Astrocyte (in vitro differentiated cells and primary cell): ENCODE results near the gene TCEANC. TPM values are rescaled to one million over a fixed set of nuclear protein-coding genes. Genes with fewer than 3 reads are reported as not detected.
"Not testable (repeated sequence)": the region's sequence is repeated elsewhere in the genome, so short reads cannot be mapped to it uniquely, and the experiment has no call there.

ENCODE experiments used
- DNase-seq: peaks from one replicate; pipeline ENCODE4 v3.0.0-alpha.2; 2010; ENCODE audit warnings: low read depth
- FAIRE-seq: peaks from 2 replicates; lab custom pipeline; 2011; peaks lifted over from hg19 to GRCh38; lab: Jason Lieb, UNC
- H2AFZ ChIP-seq: 2 replicates; pipeline ENCODE4 v1.6.0; 2012; ENCODE audit warnings: low read depth, low read length, inconsistent platforms
- H3K27ac ChIP-seq: 2 replicates; pipeline ENCODE4 v1.5.1; 2011; ENCODE audit warnings: low read depth, low read length, inconsistent platforms
- H3K27me3 ChIP-seq: 2 replicates; pipeline ENCODE4 v1.6.0; 2011; ENCODE audit warnings: low read length, inconsistent platforms; ENCODE audit not compliant: insufficient read depth
- H3K36me3 ChIP-seq: 2 replicates; pipeline ENCODE4 v1.5.1; 2011; ENCODE audit warnings: low read length, inconsistent platforms; ENCODE audit not compliant: insufficient read depth
- H3K4me1 ChIP-seq: 2 replicates; pipeline ENCODE4 v1.5.1; 2011; ENCODE audit warnings: low read length, inconsistent platforms; ENCODE audit not compliant: insufficient read depth
- H3K4me2 ChIP-seq: 2 replicates; pipeline ENCODE4 v1.6.0; 2012; ENCODE audit warnings: low read length, inconsistent platforms
- H3K4me3 ChIP-seq: 2 replicates; pipeline ENCODE4 v1.5.1; 2011; ENCODE audit warnings: low read depth, mild to moderate bottlenecking, low read length, inconsistent platforms; ENCODE audit not compliant: insufficient read depth
- H3K79me2 ChIP-seq: 2 replicates; pipeline ENCODE4 v1.6.0; 2012; ENCODE audit warnings: mild to moderate bottlenecking, low read length, inconsistent platforms; ENCODE audit not compliant: insufficient read depth
- H3K9ac ChIP-seq: 2 replicates; pipeline ENCODE4 v1.6.0; 2012; ENCODE audit warnings: mild to moderate bottlenecking, low read length, inconsistent platforms
- H3K9me3 ChIP-seq: 2 replicates; pipeline ENCODE4 v1.5.1; 2012; ENCODE audit warnings: low read depth, mild to moderate bottlenecking, low read length, inconsistent platforms; ENCODE audit not compliant: insufficient read depth
- H4K20me1 ChIP-seq: 2 replicates; pipeline ENCODE4 v1.6.0; 2012; ENCODE audit warnings: low read length, inconsistent platforms; ENCODE audit not compliant: insufficient read depth
- H3K27ac Mint-ChIP-seq: one replicate; pipeline ENCODE4 v1.8.0; 2021; ENCODE audit warnings: mild to moderate bottlenecking, mixed read lengths; ENCODE audit not compliant: unreplicated experiment
- H3K27me3 Mint-ChIP-seq: one replicate; pipeline ENCODE4 v1.8.0; 2021; ENCODE audit warnings: low read depth, mixed read lengths; ENCODE audit not compliant: unreplicated experiment
- H3K36me3 Mint-ChIP-seq: one replicate; pipeline ENCODE4 v1.8.0; 2021; ENCODE audit warnings: low read depth, mixed read lengths; ENCODE audit not compliant: unreplicated experiment
- H3K4me1 Mint-ChIP-seq: one replicate; pipeline ENCODE4 v1.8.0; 2021; ENCODE audit warnings: low read depth, mixed read lengths; ENCODE audit not compliant: unreplicated experiment
- H3K4me3 Mint-ChIP-seq: one replicate; pipeline ENCODE4 v1.8.0; 2021; ENCODE audit warnings: mild to moderate bottlenecking, moderate library complexity, mixed read lengths; ENCODE audit not compliant: unreplicated experiment
- H3K9me3 Mint-ChIP-seq: one replicate; pipeline ENCODE4 v1.8.0; 2021; ENCODE audit warnings: mild to moderate bottlenecking, mixed read lengths; ENCODE audit not compliant: unreplicated experiment
- CTCF ChIP-seq: IDR thresholded peaks from 2 replicates; pipeline ENCODE4 v1.5.1; 2011; ENCODE audit warnings: low read depth, mild to moderate bottlenecking, inconsistent platforms, low read length, moderate library complexity; ENCODE audit not compliant: insufficient read depth
- EZH2 ChIP-seq: IDR thresholded peaks from 2 replicates; pipeline ENCODE4 v1.6.1; 2012; ENCODE audit warnings: mild to moderate bottlenecking, low read length, inconsistent platforms; ENCODE audit not compliant: insufficient read depth
- total RNA-seq: library from RNA; stranded (reverse); gene quantifications from 2 replicates; pipeline ENCODE4 v1.2.1, GENCODE V29; 2021

Gene TCEANC
- total RNA-seq, 1 donor from 2014 or later: 1.0 TPM

DNA sequence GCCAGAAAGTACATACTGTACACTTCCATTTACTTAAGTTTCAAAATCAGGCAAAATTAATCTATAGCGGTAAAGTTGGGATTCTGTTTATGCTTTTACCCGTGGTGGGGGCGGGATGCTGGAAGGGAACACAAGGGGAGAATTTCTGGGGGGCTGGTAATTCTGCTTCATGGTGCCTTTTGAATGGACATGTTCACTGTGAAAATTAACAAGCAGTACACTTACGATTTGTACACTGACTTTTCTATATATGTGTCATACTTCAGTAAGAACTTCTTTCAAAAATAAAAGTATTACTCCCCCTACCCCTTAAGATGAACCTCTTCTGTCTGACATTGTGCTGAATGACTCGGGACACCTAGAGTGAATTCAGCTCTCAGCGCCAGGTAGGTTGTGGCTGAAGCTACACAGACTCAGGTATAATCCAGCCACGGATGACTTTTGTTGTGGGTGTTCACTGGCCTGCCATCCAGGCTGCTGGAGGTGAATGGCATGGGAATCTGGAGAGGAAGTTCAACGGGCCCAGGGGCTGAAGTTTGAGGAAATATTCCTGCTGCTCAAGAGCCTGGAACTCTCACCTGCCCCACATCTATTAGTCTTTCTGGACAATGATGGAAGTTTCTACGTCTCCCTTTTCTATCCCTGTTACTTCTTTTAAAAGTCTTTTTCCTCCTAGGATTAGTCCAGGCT, 7.3 kb upstream of the TCEANC start:
- H3K36me3 Mint-ChIP-seq: no peaks in the 10 kb centered on the region
- no peaks in the 10 kb centered on the region for H3K27me3 ChIP-seq
- no peaks in the 10 kb centered on the region for H3K27me3 Mint-ChIP-seq
- no peak for TF ChIP-seq CTCF
- TF ChIP-seq EZH2: no peak
- H3K79me2 ChIP-seq: no peaks in the 10 kb centered on the region
- no peaks in the 10 kb centered on the region for H3K4me1 ChIP-seq
- H3K9me3 ChIP-seq: no peaks in the 10 kb centered on the region
- H3K4me1 Mint-ChIP-seq: peaks cover 15% of the 10 kb centered on the region
- DNase-seq: no peak
- no peaks in the 10 kb centered on the region for H3K9me3 Mint-ChIP-seq
- H3K27ac ChIP-seq: no peak overlapping the region
- H4K20me1 ChIP-seq: no peaks in the 10 kb centered on the region
- H3K4me3 ChIP-seq: no peak overlapping the region
- no peak overlapping the region for H3K27ac Mint-ChIP-seq
- no peak overlapping the region for H3K9ac ChIP-seq
- peak overlapping the region; percentile 26 for H2AFZ ChIP-seq
- peak; percentile 97 for FAIRE-seq
- no peak overlapping the region for H3K4me3 Mint-ChIP-seq
- no peaks in the 10 kb centered on the region for H3K36me3 ChIP-seq
- no peak overlapping the region for H3K4me2 ChIP-seq

- H3K27ac ChIP-seq: no peak overlapping the region
- peak overlapping the region; percentile 26 for H2AFZ ChIP-seq
- H4K20me1 ChIP-seq: no peaks in the 10 kb centered on the region
- H3K9ac ChIP-seq: no peak overlapping the region
- H3K4me2 ChIP-seq: no peak overlapping the region
- no peaks in the 10 kb centered on the region for H3K9me3 ChIP-seq
- no peaks in the 10 kb centered on the region for H3K27me3 ChIP-seq
- TF ChIP-seq CTCF (peak; percentile 50), EZH2 (no peak)
- FAIRE-seq (no peak), DNase-seq (peak; percentile 23)
- H3K36me3 ChIP-seq: no peaks in the 10 kb centered on the region
- no peaks in the 10 kb centered on the region for H3K79me2 ChIP-seq
- no peaks in the 10 kb centered on the region for H3K27me3 Mint-ChIP-seq
- H3K27ac Mint-ChIP-seq: no peak overlapping the region
- H3K4me3 ChIP-seq: no peak overlapping the region
- H3K4me1 ChIP-seq: no peaks in the 10 kb centered on the region
- peaks cover 15% of the 10 kb centered on the region for H3K4me1 Mint-ChIP-seq
- H3K9me3 Mint-ChIP-seq: no peaks in the 10 kb centered on the region
- H3K36me3 Mint-ChIP-seq: no peaks in the 10 kb centered on the region
- H3K4me3 Mint-ChIP-seq: no peak overlapping the region
These were observed 6.8 kb upstream of the TCEANC start for GRCh38 chrX:13646154-13646549.

GRCh38 chrX:13647709-13648212, 5.2 kb upstream of the TCEANC start:
- no peaks in the 10 kb centered on the region for H4K20me1 ChIP-seq
- H3K4me3 Mint-ChIP-seq: no peak overlapping the region
- peak overlapping the region; percentile 41 for H2AFZ ChIP-seq
- peaks cover 4% of the 10 kb centered on the region for H3K4me1 ChIP-seq
- FAIRE-seq (peak; percentile 88), DNase-seq (peak; percentile 74)
- no peaks in the 10 kb centered on the region for H3K79me2 ChIP-seq
- no peaks in the 10 kb centered on the region for H3K9me3 ChIP-seq
- peak overlapping the region; percentile 55 for H3K27ac Mint-ChIP-seq
- H3K4me2 ChIP-seq: peak overlapping the region; percentile 59
- H3K9me3 Mint-ChIP-seq: no peaks in the 10 kb centered on the region
- H3K36me3 Mint-ChIP-seq: no peaks in the 10 kb centered on the region
- H3K9ac ChIP-seq: peak overlapping the region; percentile 57
- H3K27ac ChIP-seq: peak overlapping the region; percentile 65
- no peak overlapping the region for H3K4me3 ChIP-seq
- H3K27me3 Mint-ChIP-seq: no peaks in the 10 kb centered on the region
- no peaks in the 10 kb centered on the region for H3K27me3 ChIP-seq
- H3K4me1 Mint-ChIP-seq: peaks cover 19% of the 10 kb centered on the region
- no peaks in the 10 kb centered on the region for H3K36me3 ChIP-seq
- no peak for TF ChIP-seq EZH2
- TF ChIP-seq CTCF: no peak

DNA sequence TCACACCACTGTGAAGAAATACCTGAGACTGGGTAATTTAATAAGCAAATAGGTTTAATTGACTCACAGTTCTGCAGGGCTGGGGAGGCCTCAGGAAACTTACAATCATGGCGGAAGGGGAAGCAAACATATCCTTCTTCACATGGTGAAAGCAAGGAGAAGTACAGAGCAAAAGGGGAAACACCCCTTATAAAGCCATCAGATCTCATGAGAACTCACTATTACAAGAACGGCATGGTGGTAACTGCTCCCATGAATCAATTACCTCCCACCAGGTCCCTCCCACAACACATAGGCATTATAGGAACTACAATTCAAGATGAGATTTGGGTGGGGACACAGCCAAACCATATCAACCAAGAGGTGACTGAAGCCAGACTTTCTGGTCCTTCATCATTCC, 4.6 kb upstream of the TCEANC start:
- not testable (repeated sequence) for H2AFZ ChIP-seq, H4K20me1 ChIP-seq, H3K27ac Mint-ChIP-seq, H3K4me3 Mint-ChIP-seq, H3K4me1 ChIP-seq, DNase-seq, H3K27ac ChIP-seq, H3K9ac ChIP-seq, H3K27me3 Mint-ChIP-seq, H3K9me3 ChIP-seq, H3K27me3 ChIP-seq, H3K4me2 ChIP-seq, H3K79me2 ChIP-seq, H3K9me3 Mint-ChIP-seq, H3K36me3 ChIP-seq, H3K4me3 ChIP-seq, H3K36me3 Mint-ChIP-seq
- FAIRE-seq: peak; percentile 98
- H3K4me1 Mint-ChIP-seq: peaks cover 19% of the 10 kb centered on the region
